ENCODE data around the gene FAM193A. TPM values are rescaled to one million over a fixed set of nuclear protein-coding genes. Genes with fewer than 3 reads are reported as not detected.

The FAM193A gene
- total RNA-seq, 1 donor from 2014 or later, result 26.1 TPM

DNA sequence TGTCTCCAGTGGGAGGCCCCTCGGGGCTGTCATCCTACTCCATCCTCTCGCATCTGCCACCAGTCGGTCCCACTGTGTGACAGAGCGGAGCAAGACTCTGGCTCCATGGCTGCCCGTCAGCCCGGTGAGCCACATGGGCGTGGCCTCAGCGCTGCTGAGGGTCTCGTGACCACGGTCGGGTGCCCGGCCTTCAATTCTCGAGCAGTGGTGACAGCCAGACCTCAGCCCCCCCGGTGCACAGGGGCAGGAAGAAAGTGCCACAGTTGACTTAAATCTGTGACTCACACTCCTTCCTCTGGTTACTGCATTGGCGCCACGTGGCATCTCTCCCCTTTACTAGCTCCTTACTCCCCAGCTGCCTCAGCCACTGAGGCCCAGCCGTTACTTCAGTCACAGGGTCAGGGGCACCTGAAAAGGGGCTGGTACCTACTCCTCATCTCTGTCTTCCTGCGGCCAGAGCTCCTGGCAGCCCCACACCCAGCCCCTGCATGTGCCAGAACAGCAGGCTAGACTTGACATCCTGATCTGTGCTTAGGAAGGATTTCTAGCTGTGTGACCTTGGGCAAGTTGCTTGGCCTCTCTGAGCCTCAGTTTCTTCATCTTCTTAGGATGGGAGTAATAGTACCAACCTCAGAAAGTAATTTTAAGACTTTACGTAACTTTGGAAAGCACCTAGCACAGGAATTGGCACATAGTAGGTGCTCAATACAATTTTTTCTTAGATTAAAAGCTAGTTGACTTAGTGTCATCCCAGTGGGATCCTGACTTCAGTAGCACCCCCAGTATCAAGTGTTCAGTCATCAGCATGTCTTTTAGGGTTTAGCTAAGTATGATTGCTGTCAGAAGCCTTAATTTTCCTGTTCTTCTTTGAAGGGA, 153.6 kb downstream of the FAM193A start:
- H3K27me3 ChIP-seq (ENCODE audit: low read depth), result no peaks in the 10 kb centered on the region
- no peak overlapping the region for H3K27ac ChIP-seq
- intact Hi-C loops (cut with DNase I), result no loop called here
- DNase-seq, result no peak
- H3K4me1 ChIP-seq, result peaks cover 4% of the 10 kb centered on the region
- no peak overlapping the region for H3K4me3 ChIP-seq
- H3K36me3 ChIP-seq, result peaks cover 90% of the 10 kb centered on the region
- ATAC-seq, result no peak
- TF ChIP-seq, protein P1, sequence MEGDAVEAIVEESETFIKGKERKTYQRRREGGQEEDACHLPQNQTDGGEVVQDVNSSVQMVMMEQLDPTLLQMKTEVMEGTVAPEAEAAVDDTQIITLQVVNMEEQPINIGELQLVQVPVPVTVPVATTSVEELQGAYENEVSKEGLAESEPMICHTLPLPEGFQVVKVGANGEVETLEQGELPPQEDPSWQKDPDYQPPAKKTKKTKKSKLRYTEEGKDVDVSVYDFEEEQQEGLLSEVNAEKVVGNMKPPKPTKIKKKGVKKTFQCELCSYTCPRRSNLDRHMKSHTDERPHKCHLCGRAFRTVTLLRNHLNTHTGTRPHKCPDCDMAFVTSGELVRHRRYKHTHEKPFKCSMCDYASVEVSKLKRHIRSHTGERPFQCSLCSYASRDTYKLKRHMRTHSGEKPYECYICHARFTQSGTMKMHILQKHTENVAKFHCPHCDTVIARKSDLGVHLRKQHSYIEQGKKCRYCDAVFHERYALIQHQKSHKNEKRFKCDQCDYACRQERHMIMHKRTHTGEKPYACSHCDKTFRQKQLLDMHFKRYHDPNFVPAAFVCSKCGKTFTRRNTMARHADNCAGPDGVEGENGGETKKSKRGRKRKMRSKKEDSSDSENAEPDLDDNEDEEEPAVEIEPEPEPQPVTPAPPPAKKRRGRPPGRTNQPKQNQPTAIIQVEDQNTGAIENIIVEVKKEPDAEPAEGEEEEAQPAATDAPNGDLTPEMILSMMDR (IDR thresholded peaks at IDR 0.05), result no peak
- H3K9me3 ChIP-seq, result no peaks in the 10 kb centered on the region

DNA sequence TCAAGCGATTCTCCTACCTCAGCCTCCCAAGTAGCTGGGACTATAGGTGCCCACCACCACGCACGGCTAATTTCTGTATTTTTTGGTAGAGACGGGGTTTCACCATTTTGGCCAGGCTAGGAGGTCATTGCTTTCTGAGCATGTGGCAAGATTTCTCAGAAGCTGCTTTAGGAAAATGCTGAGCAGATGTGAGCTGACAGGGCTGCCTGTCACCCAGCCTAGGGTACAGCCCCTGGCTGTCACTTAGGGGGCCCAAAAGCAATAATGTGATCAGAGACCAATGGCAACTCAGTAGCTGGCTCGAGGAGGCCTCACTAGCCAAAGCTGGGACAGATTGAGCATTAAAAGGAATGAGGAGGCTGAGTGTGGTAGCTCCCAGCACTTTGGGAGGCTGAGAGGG, 154.9 kb downstream of the FAM193A start:
- Histone ChIP-seq H3K27me3 (ENCODE audit: low read depth) (no peaks in the 10 kb centered on the region), H3K36me3 (peaks cover 96% of the 10 kb centered on the region), H3K27ac (no peak overlapping the region), H3K4me3 (no peak overlapping the region), H3K4me1 (peaks cover 4% of the 10 kb centered on the region), H3K9me3 (no peaks in the 10 kb centered on the region)
- ATAC-seq (no peak), DNase-seq (no peak)
- intact Hi-C loops (cut with DNase I), result no loop called here
- TF ChIP-seq, protein P1 (IDR thresholded peaks at IDR 0.05), result no peak

DNA sequence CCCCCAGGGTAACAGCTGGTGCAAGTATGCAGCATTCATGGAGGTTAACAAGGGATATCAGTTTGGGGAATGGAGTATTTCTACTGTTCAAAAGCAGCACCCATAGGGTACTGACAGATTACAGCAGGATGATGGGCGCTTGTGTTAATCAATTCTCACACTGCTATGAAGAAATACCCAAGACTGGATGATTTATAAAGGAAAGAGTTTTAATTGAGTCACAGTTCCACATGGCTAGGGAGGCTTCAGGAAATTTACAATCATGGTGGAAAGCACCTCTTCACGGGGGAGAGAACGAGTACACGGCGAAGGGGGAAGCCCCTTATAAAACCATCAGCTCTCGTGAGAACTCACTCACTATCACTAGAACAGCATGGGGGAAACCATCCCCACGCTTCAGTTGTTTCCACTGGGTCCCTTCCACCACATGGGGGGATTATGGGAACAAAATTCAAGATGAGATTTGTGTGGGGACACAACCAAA, 155.5 kb downstream of the FAM193A start:
- ATAC-seq, result no peak
- Histone ChIP-seq H3K36me3 (peaks cover 100% of the 10 kb centered on the region), H3K27me3 (ENCODE audit: low read depth) (no peaks in the 10 kb centered on the region), H3K27ac (no peak overlapping the region), H3K4me1 (peaks cover 4% of the 10 kb centered on the region), H3K9me3 (no peaks in the 10 kb centered on the region), H3K4me3 (no peak overlapping the region)
- intact Hi-C loops (cut with DNase I), result no loop called here
- no peak for DNase-seq
- TF ChIP-seq, protein P1 (IDR thresholded peaks at IDR 0.05), result no peak

DNA sequence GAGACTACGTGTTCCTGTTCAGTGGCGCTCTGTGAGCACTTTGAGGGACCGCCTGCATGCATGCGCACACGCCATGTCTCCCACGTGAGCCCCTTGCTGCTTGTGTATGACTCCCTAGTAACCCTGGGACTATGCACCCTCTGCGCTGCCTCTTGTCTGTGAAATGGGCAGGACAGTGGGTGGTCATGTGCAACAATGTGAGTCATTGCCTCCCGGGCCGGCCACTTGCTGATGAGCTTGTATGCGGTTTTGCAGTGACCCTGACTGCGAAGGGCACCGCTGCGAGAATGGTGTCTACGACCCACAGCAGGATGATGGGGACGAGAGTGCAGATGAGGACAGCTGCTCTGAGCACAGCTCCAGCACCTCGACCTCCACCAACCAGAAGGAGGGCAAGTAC, 158.2 kb downstream of the FAM193A start:
- DNase-seq, result no peak
- no peak for ATAC-seq
- Histone ChIP-seq H3K4me1 (peaks cover 4% of the 10 kb centered on the region), H3K4me3 (no peak overlapping the region), H3K9me3 (no peaks in the 10 kb centered on the region), H3K27me3 (ENCODE audit: low read depth) (no peaks in the 10 kb centered on the region), H3K36me3 (peaks cover 99% of the 10 kb centered on the region), H3K27ac (no peak overlapping the region)
- TF ChIP-seq, protein P1 (IDR thresholded peaks at IDR 0.05), result no peak
- intact Hi-C loops (cut with DNase I), result no loop called here

DNA sequence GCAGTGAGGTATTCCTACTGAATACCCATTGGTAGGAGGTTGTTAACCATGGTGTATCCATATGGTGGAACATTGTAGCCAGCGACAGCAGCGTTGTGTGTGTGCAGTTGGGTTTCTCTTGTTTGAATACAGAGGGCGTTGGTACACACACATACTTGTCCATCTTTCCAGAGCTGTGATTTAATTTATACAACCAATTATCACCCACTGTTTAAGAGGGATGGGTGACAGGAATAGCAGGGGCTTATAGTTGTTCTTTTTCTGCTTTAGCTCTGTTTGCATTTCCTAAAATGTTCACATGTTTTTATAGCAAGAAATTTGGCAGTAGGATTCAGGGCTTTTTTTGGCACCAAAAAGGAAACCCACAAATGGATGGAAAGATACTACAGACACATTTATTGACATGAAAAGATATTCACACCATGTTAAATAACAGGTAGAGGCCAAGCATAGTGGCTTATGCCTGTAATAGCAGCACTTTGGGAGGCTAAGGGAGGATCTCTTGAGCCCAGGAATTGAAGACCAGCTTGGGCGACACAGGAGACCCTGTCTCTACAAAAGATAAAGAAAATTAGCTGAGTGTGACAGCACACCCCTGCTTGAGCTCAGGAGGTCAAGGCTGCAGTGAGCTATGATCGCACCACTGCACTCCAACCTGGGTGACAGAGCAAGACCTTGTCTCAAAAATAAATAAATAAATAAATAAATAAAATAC, 159.1 kb downstream of the FAM193A start:
- intact Hi-C loops (cut with DNase I), result no loop called here
- Histone ChIP-seq H3K9me3 (no peaks in the 10 kb centered on the region), H3K27me3 (ENCODE audit: low read depth) (no peaks in the 10 kb centered on the region), H3K36me3 (peaks cover 99% of the 10 kb centered on the region), H3K27ac (no peak overlapping the region), H3K4me3 (no peak overlapping the region), H3K4me1 (no peaks in the 10 kb centered on the region)
- DNase-seq (no peak), ATAC-seq (no peak)
- TF ChIP-seq, protein P1 (IDR thresholded peaks at IDR 0.05), result no peak
